Measurements from ENCODE around the gene TXNDC15.
"Not testable (repeated sequence)": the region's sequence is repeated elsewhere in the genome, so short reads cannot be mapped to it uniquely, and the experiment has no call there.

Gene TXNDC15

GRCh38 chr5:134878403-134878802, 4.2 kb downstream of the TXNDC15 start:
- DNase-seq (ENCODE audit: low spot score), result no peak

DNA sequence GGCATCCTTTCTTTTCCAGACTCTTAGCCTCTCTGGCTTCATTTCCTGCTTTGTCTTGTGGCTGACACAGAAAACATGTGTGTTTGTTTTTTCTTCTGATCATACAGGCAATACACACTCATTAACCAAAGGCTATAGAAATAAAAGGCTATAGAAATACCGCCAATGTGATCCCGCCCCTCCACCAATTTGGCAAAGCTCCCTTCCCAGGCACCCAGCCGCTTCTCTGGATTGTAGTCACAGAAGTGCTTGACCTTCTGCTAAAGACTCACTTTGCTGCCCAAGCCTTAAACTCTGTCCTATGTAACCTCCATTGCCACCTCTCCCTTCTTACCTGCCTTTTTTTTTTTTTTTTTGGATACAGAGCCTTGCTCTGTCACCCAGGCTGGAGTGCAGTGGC, 5.3 kb downstream of the TXNDC15 start:
- DNase-seq (ENCODE audit: low spot score), result no peak

DNA sequence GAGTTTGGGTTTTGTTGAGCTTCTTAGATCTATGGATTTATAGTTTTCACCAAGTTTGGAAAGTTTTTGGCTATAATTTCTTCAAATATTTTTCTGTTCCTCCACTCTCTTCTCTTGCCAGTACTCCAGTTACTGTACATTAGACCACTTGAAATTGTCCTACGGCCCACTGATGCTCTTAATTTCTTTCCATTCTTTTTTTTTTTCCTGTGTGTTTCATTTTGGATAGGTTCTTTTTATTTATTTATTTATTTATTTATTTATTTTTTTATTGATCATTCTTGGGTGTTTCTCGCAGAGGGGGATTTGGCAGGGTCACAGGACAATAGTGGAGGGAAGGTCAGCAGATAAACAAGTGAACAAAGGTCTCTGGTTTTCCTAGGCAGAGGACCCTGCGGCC, 6.8 kb downstream of the TXNDC15 start:
- not testable (repeated sequence) for DNase-seq (ENCODE audit: low spot score)

DNA sequence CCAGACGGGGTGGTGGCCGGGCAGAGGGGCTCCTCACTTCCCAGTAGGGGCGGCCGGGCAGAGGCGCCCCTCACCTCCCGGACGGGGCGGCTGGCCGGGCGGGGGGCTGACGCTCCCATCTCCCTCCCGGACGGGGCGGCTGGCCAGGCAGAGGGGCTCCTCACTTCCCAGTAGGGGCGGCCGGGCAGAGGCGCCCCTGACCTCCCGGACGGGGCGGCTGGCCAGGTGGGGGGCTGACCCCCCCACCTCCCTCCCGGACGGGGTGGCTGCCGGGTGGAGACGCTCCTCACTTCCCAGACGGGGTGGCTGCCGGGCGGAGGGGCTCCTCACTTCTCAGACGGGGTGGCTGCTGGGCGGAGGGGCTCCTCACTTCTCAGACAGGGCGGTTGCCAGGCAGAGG, 7.5 kb downstream of the TXNDC15 start:
- not testable (repeated sequence) for DNase-seq (ENCODE audit: low spot score)

DNA sequence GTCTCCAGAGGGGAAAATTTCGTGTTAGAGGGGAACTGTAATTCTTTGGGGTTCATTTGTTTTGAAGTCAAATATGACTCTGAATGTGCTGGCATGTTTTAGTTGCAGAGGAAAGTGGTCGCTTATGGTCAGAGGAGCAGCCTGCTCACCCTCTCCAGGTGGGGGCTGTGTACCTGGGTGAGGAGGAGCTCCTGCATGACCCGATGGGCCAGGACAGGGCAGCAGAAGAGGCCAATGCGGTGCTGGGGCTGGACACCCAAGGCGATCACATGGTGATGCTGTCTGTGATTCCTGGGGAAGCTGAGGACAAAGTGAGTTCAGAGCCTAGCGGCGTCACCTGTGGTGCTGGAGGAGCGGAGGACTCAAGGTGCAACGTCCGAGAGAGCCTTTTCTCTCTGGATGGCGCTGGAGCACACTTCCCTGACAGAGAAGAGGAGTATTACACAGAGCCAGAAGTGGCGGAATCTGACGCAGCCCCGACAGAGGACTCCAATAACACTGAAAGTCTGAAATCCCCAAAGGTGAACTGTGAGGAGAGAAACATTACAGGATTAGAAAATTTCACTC, 13.5 kb downstream of the TXNDC15 start:
- DNase-seq (ENCODE audit: low spot score), result no peak

GRCh38 chr5:134889335-134889734, 15.2 kb downstream of the TXNDC15 start:
- no peak for DNase-seq (ENCODE audit: low spot score)

GRCh38 chr5:134891473-134891872, 17.3 kb downstream of the TXNDC15 start:
- DNase-seq (ENCODE audit: low spot score), result no peak

DNA sequence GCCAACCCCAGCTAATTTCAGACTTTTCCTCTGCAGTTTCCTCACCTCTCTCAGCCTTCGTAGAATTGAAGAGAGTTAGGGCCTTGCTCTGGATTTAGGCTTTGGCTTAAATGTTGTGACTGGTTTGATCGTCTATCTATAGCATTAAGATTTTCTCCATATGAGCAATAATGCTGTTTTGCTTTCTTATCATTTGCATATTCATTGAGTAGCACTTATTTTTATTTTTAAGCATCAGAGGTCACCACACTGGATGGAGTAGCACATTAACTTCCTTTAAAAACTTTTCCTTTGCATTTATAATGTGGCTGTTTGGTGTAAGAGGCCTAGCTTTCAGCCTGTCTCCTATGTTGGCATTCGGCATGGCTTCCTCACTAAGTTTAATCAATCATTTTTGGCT, 18.1 kb downstream of the TXNDC15 start:
- DNase-seq (ENCODE audit: low spot score), result no peak

- no peak for DNase-seq (ENCODE audit: low spot score)
These were observed 18.8 kb downstream of the TXNDC15 start for GRCh38 chr5:134892926-134893325.

DNA sequence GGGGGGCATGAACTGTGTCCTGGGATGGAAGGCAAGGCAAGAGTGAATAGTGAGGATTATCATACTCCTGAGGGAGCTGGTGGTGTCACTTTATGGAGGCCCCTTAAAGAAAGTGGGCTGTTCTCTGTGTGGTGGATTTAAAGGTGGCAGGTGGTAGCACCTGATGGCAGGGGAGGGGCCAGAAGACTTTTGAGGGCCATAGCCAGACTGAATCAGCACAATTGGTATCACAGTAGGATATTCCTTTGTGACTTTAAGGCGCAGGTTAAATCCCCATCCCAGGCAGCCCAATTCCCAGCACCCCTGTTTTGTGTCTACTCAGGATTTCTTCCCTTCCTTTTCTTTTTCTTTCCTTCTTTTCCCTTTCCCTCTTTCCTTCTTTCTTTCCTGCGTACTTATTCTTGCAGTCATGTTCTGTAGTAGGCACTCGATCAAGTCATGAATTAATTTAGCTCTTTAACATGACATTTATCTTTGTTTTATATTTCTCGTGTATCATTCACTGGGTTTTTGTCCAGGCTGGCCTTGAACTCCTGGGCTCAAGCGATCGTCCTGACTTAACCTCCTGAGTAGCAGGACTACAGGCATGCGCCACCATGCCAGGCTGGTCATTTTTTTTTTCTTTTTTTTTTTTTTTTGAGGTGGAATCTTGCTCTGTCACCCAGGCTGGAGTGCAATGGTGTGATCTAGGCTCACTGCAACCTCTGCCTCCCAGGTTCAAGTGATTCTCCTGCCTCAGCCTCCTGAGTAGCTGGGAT, 19.8 kb downstream of the TXNDC15 start:
- no peak for DNase-seq (ENCODE audit: low spot score)

DNA sequence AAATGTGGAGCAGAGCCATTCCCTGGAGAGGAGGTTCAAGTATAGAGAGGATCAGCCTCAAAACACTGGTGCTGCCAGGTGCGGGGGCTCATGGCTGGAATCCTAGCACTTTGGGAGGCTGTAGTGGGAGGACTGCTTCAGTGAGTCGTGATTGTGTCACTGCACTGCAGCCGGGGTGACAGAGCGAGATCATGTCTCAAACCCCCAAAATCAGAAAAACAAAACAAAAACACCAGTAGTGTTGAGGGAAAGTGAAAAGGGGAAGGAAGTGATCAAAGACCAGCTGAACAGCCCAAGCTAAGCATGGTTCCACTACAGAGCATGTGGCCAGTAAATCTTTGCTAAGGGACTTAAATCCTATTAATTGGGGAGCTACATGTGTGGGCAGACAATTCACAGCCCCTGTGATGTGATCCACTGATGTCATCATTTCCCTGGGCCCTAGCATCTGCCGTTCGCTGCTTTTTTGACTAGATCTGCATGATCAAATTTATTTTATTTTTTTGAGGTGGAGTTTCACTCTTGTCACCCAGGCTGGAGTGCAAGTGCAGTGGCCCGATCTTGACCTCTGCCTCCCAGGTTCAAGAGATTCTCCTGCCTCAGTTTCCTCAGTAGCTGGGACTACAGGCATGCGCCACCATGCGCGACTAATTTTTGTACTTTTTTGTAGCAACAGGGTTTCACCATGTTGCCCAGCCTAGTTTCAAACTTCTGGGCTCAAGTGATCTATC, 28.1 kb downstream of the TXNDC15 start:
- DNase-seq (ENCODE audit: low spot score), result no peak

GRCh38 chr5:134904610-134905245, 30.6 kb downstream of the TXNDC15 start, which contains the start of gene PCBD2:
PCBD2 (plus strand) TSS chr5:134905131; CDS start chr5:134905140, 9 bp downstream.
- peak; percentile 85 for DNase-seq (ENCODE audit: low spot score)

DNA sequence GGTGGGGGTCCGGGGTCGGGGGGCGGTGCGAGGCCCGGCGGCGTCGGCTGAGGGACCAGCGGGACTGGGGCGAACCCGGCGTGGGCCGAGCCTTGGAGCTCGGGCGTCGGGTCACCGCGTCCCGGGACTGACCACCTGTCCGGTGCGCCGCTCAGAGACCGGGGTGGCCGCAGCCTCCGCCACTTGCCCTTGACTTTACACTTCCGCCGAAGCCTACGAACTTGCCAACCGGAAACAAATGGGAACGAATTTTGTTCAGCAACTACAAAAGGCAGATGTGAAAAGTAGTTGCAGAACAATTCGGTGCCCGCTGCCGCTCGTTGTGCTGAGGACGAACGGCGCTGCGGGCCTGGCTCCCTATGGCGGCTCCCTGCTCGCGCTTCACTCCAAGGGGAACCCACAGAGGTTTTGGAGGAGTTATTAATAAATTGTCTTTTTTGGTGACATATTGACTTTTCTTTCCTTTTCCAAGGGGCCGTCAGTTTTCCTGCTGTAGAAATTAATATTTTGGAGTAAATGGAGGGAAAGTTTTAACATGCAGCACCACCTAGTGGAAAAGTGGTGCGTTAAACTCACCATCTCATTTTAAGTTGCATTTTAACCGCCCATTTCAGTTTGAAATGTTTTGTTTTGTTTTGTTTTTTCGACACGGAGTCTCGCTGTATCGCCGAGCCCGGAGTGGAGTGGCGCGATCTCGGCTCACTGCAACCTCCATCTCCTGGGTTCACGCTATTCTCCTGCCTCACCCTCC, 31.2 kb downstream of the TXNDC15 start:
- DNase-seq (ENCODE audit: low spot score), result peak; percentile 68

DNA sequence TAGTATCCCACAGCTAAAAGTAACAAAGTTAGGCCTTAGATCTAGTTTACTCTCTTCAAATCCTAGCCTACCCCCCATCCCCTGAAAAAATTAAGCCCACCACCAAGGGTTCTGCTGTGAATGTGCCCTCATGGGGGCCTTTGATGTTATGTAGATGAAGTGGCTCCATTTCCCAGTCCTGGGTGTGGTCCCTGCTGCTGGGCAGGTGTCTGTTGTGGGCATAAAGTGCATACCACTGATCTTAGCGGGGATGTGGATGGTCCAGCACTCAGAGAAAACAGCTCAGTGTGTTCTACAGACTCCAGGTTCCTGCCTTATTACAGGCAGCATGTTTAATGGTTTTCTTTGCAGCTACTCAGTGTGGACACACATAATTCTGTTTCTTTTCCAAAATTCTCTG, 32.6 kb downstream of the TXNDC15 start:
- no peak for DNase-seq (ENCODE audit: low spot score)

- not testable (repeated sequence) for DNase-seq (ENCODE audit: low spot score)
These were observed 36.6 kb downstream of the TXNDC15 start for GRCh38 chr5:134910752-134911151.

DNA sequence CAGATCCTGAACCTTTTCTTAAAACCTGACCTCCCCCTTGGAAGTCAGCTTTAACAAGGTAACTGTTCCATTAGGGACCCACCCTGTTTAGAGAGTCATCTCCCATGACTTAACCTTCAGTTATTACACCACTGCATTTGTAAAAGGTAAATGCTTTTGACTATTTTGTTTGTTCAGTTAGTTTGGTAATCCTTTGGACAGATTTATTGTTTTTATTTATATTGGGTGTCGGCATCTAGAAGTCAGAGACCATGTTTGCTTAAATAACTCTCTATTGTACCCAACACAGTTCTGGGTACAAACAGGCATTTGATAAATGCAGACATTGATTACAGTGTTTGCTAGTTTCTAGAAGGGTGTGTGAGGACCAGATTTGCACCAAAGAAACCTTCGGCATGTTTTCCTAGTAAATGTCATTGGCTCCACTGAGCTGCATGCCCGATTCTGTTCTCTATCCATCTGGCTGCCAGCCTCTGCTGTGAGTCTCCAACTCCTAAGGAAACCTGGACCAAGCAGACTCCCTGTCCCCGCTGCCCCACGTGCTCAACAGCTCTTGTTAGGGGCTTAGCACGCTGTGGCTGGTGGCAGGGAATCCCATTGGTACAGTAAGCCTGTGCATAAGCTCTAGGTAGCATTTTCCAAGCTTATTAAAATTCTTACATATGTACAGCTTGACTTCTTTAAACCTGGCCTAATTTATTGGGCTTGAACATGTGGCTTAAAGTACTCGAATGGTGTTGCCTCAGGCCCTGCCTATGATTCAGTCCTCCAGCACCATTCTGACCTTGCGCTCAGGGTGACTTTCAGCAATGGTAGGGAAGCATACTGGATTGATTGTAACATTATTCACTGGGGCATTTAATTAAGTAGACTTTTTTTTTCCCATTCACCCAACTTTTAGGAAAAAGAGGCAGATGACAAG, 37.4 kb downstream of the TXNDC15 start:
- no peak for DNase-seq (ENCODE audit: low spot score)

GRCh38 chr5:134913254-134913653, 39.1 kb downstream of the TXNDC15 start:
- no peak for DNase-seq (ENCODE audit: low spot score)

GRCh38 chr5:134913795-134914194, 39.6 kb downstream of the TXNDC15 start:
- DNase-seq (ENCODE audit: low spot score), result no peak

GRCh38 chr5:134917070-134917815, 43.1 kb downstream of the TXNDC15 start:
- DNase-seq (ENCODE audit: low spot score), result no peak

DNA sequence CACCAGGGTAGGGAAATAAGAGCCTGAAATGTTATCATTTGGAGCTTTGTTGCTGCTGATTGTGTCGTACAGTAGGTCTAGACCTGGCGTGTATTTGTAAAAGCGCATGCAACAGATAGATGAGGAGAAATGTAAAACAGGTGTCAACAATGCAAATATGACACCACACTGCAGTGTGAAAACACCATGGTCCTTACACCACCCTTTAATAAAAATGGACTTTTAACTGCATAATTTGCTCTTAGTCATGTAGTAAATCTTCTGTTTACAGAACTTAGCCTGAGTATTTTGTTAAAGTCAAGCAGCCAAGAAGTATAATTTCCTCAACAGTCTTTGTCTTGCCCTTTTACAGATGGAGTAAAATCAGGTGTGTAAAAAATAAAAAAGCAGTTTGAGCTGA, 44.7 kb downstream of the TXNDC15 start:
- DNase-seq (ENCODE audit: low spot score), result no peak

All from globus pallidus (tissue), 1 donor.